ENCODE data around the gene SUMO3.

Gene SUMO3

GRCh38 chr21:44791993-44792392 lies 25.9 kb downstream of the SUMO3 start:
- Histone ChIP-seq H3K4me3 (ENCODE audit: low read length) (no peak overlapping the region), H3K27me3 (ENCODE audit: control insufficient read depth, insufficient read depth, low read length) (no peaks in the 10 kb centered on the region), H3K9ac (ENCODE audit: low read length) (no peak overlapping the region), H3K36me3 (ENCODE audit: control insufficient read depth, insufficient read depth, low read length) (no peaks in the 10 kb centered on the region), H3K4me1 (ENCODE audit: control insufficient read depth, insufficient read depth, low read length) (peaks cover 13% of the 10 kb centered on the region), H3K9me3 (ENCODE audit: control insufficient read depth, low read length) (no peaks in the 10 kb centered on the region)

GRCh38 chr21:44791246-44791645 lies 26.6 kb downstream of the SUMO3 start:
- no peak overlapping the region for H3K4me3 ChIP-seq (ENCODE audit: low read length)
- no peak overlapping the region for H3K9ac ChIP-seq (ENCODE audit: low read length)
- peaks cover 13% of the 10 kb centered on the region for H3K4me1 ChIP-seq (ENCODE audit: control insufficient read depth, insufficient read depth, low read length)
- no peaks in the 10 kb centered on the region for H3K27me3 ChIP-seq (ENCODE audit: control insufficient read depth, insufficient read depth, low read length)
- H3K9me3 ChIP-seq (ENCODE audit: control insufficient read depth, low read length): no peaks in the 10 kb centered on the region
- no peaks in the 10 kb centered on the region for H3K36me3 ChIP-seq (ENCODE audit: control insufficient read depth, insufficient read depth, low read length)

- H3K27me3 ChIP-seq (ENCODE audit: control insufficient read depth, insufficient read depth, low read length): no peaks in the 10 kb centered on the region
- H3K4me1 ChIP-seq (ENCODE audit: control insufficient read depth, insufficient read depth, low read length): peaks cover 13% of the 10 kb centered on the region
- no peaks in the 10 kb centered on the region for H3K36me3 ChIP-seq (ENCODE audit: control insufficient read depth, insufficient read depth, low read length)
- H3K4me3 ChIP-seq (ENCODE audit: low read length): no peak overlapping the region
- H3K9ac ChIP-seq (ENCODE audit: low read length): no peak overlapping the region
- H3K9me3 ChIP-seq (ENCODE audit: control insufficient read depth, low read length): no peaks in the 10 kb centered on the region
These were observed 27.5 kb downstream of the SUMO3 start for GRCh38 chr21:44790368-44790767.

- no peak overlapping the region for H3K9ac ChIP-seq (ENCODE audit: low read length)
- no peaks in the 10 kb centered on the region for H3K27me3 ChIP-seq (ENCODE audit: control insufficient read depth, insufficient read depth, low read length)
- no peak overlapping the region for H3K4me3 ChIP-seq (ENCODE audit: low read length)
- H3K36me3 ChIP-seq (ENCODE audit: control insufficient read depth, insufficient read depth, low read length): no peaks in the 10 kb centered on the region
- no peaks in the 10 kb centered on the region for H3K9me3 ChIP-seq (ENCODE audit: control insufficient read depth, low read length)
- peaks cover 13% of the 10 kb centered on the region for H3K4me1 ChIP-seq (ENCODE audit: control insufficient read depth, insufficient read depth, low read length)
These were observed 28.0 kb downstream of the SUMO3 start for GRCh38 chr21:44789880-44790279.

DNA sequence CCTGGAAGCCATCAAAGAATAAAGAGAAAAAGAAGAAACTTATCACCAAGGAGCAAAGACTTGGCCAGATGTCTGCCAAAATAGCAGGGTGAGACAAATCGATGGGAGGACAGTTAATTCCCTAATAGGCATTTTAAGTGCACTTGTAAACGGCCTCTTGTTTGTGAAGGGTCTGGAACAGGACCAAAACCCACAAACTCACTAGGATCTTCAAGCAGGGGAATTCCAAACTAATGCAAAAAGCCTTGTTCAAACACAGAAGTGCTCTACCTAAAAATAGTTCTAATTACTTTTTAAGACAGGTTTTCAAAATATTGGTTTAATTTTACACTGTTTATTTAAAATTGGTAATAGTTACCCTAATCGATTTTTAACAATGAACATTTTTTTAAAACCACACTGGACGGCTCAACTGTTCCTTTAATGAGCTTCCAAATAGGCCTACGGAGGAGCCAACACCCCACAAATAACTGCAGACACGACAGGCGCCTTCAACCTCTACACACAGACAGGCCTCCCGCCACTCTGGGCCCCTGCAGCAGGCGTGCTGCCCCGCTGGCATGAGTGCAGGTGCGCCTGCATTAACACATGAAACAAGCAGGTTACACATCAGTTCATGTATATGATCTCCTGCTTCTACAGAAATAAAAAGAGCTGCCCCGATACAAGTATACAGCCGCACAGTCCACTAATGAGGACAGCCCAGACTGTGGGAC lies 32.1 kb downstream of the SUMO3 start:
- no peak overlapping the region for H3K9ac ChIP-seq (ENCODE audit: low read length)
- no peak overlapping the region for H3K4me3 ChIP-seq (ENCODE audit: low read length)
- H3K27me3 ChIP-seq (ENCODE audit: control insufficient read depth, insufficient read depth, low read length): no peaks in the 10 kb centered on the region
- peaks cover 8% of the 10 kb centered on the region for H3K4me1 ChIP-seq (ENCODE audit: control insufficient read depth, insufficient read depth, low read length)
- no peaks in the 10 kb centered on the region for H3K36me3 ChIP-seq (ENCODE audit: control insufficient read depth, insufficient read depth, low read length)
- H3K9me3 ChIP-seq (ENCODE audit: control insufficient read depth, low read length): no peaks in the 10 kb centered on the region

DNA sequence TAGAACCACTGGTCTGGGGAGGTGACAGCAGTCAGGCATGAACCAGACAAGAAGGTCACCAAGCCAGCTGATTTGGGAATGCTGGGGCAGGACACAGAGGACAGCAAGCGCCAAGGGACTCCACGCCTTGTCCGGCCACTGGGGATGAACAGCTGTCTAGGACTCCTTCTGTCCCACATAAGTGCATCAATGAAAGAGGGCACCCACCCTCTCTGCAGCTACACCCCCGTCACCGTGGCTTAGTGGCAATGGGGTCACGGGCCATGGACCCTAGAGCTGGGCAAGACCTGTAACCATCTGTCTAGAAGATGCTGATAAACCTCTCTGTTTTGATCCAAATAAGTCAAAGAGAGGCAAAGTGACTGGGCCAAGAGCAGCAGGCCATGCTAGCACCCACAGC lies 33.1 kb downstream of the SUMO3 start:
- H3K4me1 ChIP-seq (ENCODE audit: control insufficient read depth, insufficient read depth, low read length): peaks cover 16% of the 10 kb centered on the region
- H3K4me3 ChIP-seq (ENCODE audit: low read length): no peak overlapping the region
- no peaks in the 10 kb centered on the region for H3K9me3 ChIP-seq (ENCODE audit: control insufficient read depth, low read length)

DNA sequence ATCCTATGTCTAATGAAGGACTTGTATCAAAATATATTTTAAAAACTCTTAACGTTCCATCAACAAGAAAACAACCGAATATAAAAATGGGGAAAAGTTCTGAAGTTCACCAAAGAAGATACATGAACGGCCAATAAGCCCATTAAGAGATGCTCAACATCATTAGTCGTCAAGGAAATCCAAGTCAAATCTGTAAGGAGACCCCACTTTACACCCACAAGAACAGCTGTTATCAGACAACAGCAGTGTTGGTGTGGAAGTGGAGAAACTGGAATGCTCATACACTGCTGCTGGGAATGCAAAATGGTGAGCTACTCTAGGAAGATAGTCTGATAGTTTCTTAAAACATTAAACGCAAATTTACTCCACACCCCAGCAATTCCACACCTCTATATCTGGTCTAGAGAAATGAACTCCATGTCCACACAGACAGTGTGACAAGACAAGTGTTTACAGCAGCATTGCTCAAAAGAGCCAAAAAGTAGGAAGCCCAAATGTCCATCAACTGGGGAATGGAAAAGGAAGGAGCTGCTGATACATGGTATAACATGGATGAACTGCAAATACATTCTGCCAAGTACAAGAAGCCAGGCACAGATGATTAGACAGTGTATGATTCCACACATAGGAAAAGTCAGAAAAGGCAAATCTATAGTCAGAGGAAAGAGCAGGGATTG lies 34.7 kb downstream of the SUMO3 start:
- H3K27me3 ChIP-seq (ENCODE audit: control insufficient read depth, insufficient read depth, low read length): no peaks in the 10 kb centered on the region

More for the DNA sequence above, 33.1 kb downstream of the SUMO3 start:
- Histone ChIP-seq H3K36me3 (ENCODE audit: control insufficient read depth, insufficient read depth, low read length) (no peaks in the 10 kb centered on the region), H3K9ac (ENCODE audit: low read length) (no peak overlapping the region), H3K27me3 (ENCODE audit: control insufficient read depth, insufficient read depth, low read length) (no peaks in the 10 kb centered on the region)

DNA sequence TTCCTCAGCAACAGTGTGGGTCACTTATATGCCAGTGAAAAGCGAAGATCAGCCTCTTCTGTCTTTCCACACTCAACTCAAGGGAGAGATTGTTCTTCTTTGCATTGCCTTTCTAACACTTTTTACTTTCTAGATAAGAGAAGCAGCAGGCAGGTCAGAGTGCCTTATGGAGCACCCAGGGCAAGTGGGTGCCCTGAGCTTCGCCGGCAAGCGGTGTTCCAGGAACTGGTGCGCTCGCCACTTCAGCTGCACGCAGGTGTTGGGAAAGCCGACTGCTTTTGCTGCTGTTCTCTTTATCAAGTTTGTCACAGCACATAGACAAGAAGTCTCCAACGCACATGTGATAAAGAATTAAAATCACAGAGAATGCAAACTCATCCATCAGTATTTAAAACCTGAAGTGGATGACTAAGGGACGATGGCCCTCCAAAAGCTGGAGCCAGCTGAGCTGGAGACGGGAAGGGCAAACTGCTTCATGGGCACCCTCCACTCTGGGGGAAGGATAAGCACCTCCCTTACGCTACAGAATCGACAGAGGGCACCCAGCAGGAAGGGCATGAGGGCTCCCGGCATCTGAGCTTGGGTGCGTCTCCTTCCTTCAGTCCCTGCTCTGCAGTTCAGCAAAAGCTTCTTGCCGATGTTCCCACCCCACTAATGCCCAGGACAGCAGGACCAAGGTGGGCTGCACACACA lies 36.9 kb downstream of the SUMO3 start:
- Histone ChIP-seq H3K27me3 (ENCODE audit: control insufficient read depth, insufficient read depth, low read length) (no peaks in the 10 kb centered on the region), H3K36me3 (ENCODE audit: control insufficient read depth, insufficient read depth, low read length) (no peaks in the 10 kb centered on the region)

More for the DNA sequence above, 34.7 kb downstream of the SUMO3 start:
- Histone ChIP-seq H3K9me3 (ENCODE audit: control insufficient read depth, low read length) (no peaks in the 10 kb centered on the region), H3K4me1 (ENCODE audit: control insufficient read depth, insufficient read depth, low read length) (peaks cover 22% of the 10 kb centered on the region), H3K36me3 (ENCODE audit: control insufficient read depth, insufficient read depth, low read length) (no peaks in the 10 kb centered on the region), H3K4me3 (ENCODE audit: low read length) (no peak overlapping the region), H3K9ac (ENCODE audit: low read length) (no peak overlapping the region)

DNA sequence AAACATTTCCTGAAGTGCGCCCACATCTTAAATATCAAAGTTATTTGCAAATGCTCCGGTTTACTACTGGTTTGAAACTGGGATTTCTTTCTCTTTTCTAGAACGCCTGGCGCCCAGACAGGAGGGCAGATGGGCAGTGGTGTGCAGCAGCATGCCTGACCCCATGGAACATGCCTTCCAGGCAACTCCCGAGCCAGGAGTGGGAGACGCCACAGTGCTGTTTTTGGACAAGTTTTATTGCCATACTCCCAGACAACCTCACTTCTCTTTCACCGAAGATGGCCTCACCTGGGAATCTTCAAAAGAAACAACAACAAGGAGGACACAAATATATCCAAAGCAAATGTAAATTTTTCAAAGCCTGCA lies 37.7 kb downstream of the SUMO3 start:
- no peaks in the 10 kb centered on the region for H3K36me3 ChIP-seq (ENCODE audit: control insufficient read depth, insufficient read depth, low read length)
- H3K27me3 ChIP-seq (ENCODE audit: control insufficient read depth, insufficient read depth, low read length): no peaks in the 10 kb centered on the region
- H3K9ac ChIP-seq (ENCODE audit: low read length): no peak overlapping the region
- H3K4me1 ChIP-seq (ENCODE audit: control insufficient read depth, insufficient read depth, low read length): peaks cover 22% of the 10 kb centered on the region
- no peak overlapping the region for H3K4me3 ChIP-seq (ENCODE audit: low read length)
- H3K9me3 ChIP-seq (ENCODE audit: control insufficient read depth, low read length): no peaks in the 10 kb centered on the region

More for the DNA sequence above, 36.9 kb downstream of the SUMO3 start:
- H3K9me3 ChIP-seq (ENCODE audit: control insufficient read depth, low read length): no peaks in the 10 kb centered on the region
- no peak overlapping the region for H3K4me3 ChIP-seq (ENCODE audit: low read length)
- no peak overlapping the region for H3K9ac ChIP-seq (ENCODE audit: low read length)
- peaks cover 22% of the 10 kb centered on the region for H3K4me1 ChIP-seq (ENCODE audit: control insufficient read depth, insufficient read depth, low read length)

DNA sequence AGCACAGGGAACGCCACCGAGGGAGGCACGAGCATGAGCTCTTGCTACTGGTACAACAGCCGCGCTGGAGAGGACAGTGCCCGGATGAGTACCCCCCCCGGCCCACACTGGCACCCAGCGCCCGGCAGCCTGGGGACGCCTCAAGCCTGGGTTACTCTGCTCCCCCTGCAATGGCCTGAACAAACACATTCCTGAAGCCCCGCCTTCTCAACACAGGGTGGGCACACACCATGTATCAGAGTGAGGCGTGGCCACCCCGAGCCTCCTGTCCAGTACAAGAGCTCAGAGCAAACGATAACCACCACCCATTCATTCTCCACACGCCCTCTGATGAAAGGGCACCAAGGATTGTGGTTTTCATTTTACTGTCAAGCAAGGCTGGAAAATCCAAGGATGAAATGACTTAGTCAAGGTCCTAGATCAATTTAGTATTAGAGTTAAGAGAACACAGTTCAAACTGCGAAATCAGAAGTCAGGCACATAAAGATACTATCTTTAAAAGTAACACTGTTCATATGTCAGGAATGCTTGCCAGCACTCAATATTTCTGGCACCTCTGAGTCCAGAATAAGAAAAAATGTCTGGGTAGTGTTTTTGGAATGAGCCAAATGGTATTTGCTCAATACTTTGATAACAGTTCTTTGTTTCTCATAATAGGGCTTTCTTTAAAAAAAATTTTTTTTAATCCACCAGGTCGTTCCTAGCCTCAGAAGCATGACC lies 38.3 kb downstream of the SUMO3 start:
- H3K4me3 ChIP-seq (ENCODE audit: low read length): no peak overlapping the region
- no peak overlapping the region for H3K9ac ChIP-seq (ENCODE audit: low read length)
- H3K27me3 ChIP-seq (ENCODE audit: control insufficient read depth, insufficient read depth, low read length): no peaks in the 10 kb centered on the region
- H3K9me3 ChIP-seq (ENCODE audit: control insufficient read depth, low read length): no peaks in the 10 kb centered on the region
- H3K36me3 ChIP-seq (ENCODE audit: control insufficient read depth, insufficient read depth, low read length): no peaks in the 10 kb centered on the region
- H3K4me1 ChIP-seq (ENCODE audit: control insufficient read depth, insufficient read depth, low read length): peaks cover 22% of the 10 kb centered on the region

DNA sequence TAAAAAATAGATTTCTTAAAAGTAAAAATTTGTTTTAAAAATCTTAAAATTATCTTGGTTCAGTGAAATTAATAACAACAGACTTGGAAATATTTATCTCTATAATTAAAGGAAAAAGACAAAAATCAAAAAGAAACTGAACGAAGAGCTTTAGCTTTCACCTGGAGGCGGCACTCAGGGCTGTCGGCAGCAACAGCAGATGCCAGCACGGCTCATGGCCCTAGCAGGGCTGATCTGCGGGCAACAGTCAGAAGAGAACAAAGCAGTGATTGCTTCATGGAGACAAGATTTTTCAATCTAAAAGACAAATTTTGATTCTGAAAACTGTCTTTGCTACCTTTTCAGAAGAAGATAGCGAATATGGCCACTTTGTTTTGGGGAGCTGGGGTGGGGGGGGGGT lies 38.9 kb downstream of the SUMO3 start:
- no peaks in the 10 kb centered on the region for H3K9me3 ChIP-seq (ENCODE audit: control insufficient read depth, low read length)
- H3K4me1 ChIP-seq (ENCODE audit: control insufficient read depth, insufficient read depth, low read length): peaks cover 22% of the 10 kb centered on the region
- no peak overlapping the region for H3K4me3 ChIP-seq (ENCODE audit: low read length)
- no peaks in the 10 kb centered on the region for H3K36me3 ChIP-seq (ENCODE audit: control insufficient read depth, insufficient read depth, low read length)
- no peak overlapping the region for H3K9ac ChIP-seq (ENCODE audit: low read length)
- no peaks in the 10 kb centered on the region for H3K27me3 ChIP-seq (ENCODE audit: control insufficient read depth, insufficient read depth, low read length)

DNA sequence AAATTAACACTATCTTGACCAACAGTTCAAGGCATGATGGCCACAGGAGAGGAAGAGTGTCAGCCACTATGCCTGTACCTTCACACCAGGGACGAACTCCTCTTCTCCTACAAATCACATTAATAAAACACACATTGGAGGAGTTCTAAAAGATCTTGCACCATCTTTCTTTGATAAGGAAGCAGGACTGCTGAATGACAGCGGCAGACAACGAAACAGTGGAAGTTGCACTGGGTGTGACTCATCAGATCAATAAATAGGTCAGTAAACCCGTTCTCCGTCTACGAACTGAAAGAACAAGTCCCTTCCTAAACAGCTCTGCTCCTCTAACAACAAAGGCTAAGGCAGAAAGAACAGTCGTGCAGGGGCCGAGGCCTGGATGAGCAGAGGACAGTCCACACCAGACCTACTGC lies 39.4 kb downstream of the SUMO3 start:
- Histone ChIP-seq H3K9me3 (ENCODE audit: control insufficient read depth, low read length) (no peaks in the 10 kb centered on the region), H3K9ac (ENCODE audit: low read length) (no peak overlapping the region), H3K4me1 (ENCODE audit: control insufficient read depth, insufficient read depth, low read length) (peaks cover 22% of the 10 kb centered on the region), H3K36me3 (ENCODE audit: control insufficient read depth, insufficient read depth, low read length) (no peaks in the 10 kb centered on the region), H3K4me3 (ENCODE audit: low read length) (no peak overlapping the region), H3K27me3 (ENCODE audit: control insufficient read depth, insufficient read depth, low read length) (no peaks in the 10 kb centered on the region)
